ENCODE data around the gene FOXF1.

The FOXF1 gene

DNA sequence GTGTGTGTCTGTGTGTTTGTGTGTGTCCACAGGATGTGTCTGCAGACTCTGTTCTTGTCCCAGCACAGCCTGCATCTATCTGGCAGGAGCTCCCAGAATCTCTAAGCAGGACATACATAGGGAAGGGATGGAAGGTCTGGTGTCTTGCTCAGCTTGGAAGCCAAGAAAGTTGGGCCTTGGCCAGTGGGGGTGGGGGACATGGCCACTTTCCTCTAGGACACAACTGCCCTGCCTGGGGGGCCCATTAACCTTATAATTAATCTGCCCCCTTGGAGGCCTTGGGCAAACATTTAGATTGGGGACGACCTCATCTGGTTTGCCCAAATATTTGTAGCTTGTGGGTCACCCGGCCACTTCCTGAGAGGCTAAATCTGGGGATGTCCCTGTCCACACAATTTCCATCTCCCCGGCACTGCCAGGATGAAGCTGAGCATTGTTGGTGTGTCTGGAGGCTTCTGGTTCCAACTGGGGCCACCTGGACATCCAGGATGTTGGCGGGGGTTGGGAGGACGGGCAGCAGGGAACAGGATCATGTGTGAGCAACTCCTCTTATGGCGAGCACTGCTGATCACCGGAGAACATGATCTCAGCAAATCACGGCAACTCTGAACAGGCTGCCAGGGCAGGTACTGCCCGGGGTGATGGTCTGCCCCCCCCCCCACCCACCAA lies 17.2 kb upstream of the FOXF1 start:
- DNase-seq = no peak

DNA sequence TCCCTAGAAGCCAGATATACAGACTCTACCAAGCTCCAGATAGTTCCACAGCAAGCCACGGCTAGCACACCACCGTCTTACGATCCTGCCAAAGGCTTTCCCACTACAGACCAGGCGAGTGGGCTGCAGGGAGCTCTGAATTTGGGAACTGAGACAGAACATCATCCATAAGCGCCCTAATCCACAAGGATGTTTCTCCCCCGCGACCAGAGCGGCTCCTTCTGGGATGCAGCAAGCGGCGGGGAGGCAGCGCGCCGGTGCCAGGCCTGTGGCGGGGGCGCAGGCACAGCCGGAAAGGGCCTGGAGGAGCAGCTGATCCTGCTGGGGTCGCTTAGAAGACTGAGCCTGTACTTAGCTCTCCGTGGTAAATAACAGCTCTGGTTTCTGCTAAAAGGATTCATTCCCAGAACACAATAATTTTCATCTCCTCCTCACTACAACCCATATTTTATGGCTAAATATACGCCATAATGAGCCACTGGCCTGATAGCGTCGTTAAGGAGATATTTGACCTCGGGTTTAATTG lies 16.2 kb upstream of the FOXF1 start:
- no peak for DNase-seq

DNA sequence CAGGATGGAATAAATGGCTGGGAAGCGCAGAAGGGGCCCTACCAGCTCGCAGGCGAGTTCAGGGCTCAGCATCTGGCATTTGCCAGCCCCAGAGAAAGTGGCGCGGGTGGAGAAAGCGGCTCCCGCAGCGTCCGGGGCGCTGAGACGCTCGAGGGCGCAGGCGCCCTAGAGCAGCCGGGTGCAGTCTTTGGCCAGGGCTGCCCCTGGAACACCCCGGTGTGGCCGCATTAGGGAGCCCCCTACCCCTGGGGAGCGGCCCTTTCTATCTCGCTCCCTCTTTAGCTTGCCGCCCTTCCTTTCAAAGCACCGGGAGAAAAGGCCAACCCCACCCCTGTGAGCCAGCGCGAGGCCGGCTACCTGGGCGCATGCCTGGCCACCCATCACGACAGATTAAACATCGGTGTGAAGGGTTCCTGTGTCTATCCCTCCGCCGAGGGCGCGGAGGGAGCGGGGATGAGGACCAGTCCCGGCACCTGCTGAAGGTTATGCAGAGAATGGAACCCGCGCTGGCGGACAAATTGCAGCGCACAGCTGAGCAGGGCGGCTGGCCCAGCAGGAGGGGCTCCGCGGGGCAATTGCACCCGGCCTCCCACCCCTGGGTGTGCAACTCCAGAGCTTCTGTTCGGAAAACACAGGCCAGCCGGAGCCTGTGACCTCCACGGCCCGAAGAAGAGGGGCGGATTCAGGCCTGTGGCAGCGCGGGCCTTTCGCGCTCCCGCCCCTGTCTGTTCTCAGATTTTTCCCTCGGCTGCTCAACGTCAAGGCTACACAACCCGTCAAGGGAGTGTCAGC lies 15.6 kb upstream of the FOXF1 start:
- no peak for DNase-seq

DNA sequence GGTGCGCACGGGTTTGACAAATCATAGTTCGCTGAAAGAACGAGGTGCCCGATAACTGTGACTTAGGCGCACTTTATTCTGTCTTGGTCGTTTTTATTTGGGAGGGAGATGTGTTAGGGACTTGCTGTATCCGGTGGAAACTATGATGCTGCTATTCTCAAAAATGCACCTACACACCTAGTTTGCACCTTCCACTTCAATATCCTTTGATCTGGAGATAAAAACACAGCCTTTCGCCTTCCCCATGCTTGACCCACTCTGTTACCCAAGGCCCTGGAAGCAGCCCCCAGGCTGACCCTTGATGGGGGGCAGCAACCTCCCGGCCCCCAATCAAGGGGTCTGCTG lies 15.0 kb upstream of the FOXF1 start:
- no peak for DNase-seq

GRCh38 chr16:86495756-86496261 lies 14.5 kb upstream of the FOXF1 start:
- DNase-seq = no peak

DNA sequence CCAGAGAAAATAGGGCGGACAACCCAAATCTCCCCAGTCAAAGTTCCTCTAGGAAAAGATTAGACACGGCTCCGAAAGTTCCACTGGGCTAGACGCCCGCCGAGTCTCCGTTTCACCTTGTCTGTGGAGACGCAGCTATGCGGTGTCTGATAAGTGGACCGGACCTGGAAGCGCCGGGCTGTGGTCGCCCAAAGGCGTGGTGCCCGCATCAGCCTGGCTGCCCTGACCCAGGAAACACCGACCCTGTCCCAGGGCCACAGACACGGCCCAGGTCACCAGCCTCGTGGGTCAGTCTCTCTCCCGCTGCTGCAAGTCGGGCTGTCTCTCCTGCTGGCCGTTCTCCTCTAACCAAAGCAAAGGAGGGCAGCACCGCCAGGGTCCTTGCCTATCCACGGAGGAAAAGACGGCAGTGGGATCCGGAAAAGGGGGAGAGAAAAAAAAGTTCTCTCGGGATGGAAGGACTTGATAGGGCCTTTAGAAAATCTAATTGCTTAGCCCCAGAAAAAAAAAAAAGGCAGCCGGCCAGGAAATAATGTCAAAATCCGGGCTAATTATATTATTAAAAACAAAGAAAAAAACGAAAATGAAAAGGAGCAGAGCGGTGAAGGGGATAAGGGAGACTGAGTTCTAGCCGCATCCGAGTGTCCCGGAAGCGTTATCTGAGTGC lies 13.9 kb upstream of the FOXF1 start:
- DNase-seq = no peak

DNA sequence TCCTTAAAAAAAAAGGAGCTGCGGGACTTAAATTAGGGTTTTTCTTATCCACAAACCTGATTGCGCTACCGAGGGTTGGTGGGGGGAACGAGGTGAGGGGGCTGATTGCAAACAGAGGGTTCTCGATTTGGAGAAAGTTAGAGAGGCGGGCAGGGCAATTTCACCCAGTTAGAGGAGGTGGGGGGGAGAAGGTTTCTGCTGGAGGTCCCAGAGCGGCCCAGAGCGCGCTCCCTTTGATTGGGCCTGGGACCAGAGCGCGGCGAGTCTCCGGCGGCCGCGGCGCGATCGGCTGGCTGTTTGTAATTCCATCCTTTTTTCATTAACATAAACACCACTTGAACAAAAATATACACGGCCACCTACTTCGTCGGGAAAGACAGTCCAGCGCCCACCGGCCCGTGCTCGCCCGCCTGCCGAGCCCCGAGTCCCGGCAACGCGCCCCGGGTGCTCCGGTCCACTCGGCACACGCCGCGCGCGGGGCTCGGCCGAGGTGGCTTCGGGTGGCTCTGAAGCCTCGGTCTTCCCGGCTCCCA lies 13.3 kb upstream of the FOXF1 start:
- no peak for DNase-seq

- no peak for DNase-seq
Measured at GRCh38 chr16:86497551-86498021, 12.7 kb upstream of the FOXF1 start.

DNA sequence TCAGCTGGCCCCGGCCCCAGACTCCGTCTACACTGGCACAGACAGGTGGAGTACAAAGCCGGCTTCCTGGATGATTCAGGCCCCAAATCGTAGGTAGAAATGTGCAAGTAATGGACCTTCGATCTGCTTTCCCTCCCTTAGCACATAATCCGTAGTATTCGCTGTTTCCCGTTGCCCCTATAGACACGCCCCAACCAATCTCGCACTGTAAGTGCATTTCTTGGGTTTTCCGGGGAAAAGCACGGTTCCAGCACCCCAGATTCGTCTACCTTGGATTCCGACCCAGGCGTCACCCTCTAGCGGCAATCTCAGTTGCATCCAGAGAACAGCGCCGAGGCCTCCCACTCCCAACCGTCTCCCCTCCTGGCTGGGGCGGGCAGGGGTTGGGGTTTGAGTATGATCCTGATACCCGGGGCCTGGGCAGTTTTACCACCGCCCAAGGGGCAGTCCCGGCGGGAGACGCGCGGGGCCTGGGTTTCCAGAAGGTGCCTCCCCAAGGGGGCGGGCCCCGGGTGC lies 12.1 kb upstream of the FOXF1 start:
- DNase-seq = no peak

DNA sequence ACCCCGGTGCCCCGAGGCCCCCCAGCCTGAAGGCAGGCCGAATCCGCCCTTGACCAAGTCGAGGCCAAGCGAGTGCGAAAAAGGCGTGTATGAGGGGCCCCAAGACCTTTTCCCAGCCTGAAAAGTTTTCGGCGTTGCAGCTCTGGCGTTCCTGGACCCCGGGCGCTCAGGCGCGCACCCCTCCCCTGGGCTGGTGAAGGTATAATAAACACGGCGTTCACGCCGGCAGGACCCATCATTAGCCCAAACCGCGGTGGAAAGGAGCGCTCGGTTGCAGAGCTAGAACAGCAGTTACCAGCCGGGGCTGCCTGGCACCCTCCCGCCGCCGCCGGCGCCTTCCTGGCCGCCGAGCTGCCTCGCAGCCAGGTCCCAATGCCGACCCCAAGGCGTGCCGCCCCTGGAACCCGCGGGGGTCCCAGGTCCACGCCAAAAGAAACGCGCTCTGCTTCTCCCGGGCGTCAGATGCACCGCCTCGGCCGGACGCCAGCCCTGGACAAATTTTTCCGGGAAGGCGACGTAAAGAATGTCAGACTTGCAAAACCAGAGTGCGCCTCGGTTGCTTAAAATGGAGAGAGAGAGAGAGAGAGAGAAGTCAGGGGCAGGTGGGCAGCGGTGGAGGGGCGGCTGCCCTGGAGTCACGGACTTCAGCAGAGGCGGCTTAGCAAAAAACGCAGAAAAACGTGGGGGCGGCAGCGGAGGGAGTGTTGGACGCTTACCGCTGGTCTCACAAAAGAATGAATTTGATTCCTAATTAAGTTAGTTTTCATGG lies 11.5 kb upstream of the FOXF1 start:
- no peak for DNase-seq

DNA sequence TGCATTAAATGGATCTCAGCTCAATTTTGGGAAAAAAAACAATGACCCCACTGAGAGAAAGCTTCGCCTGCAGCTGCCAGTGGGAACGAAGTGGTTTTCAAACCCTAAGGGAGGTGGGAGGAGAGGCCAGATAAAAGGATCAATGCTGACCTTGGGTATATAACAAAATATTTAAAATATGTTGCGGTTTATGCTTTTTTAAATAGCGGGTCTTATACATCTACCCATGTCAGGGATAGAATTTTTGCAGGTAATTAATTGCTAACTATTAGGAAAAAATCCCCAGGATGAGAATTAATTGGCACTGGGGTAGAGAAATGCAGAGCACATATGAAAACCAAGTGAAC lies 10.9 kb upstream of the FOXF1 start:
- DNase-seq = no peak

DNA sequence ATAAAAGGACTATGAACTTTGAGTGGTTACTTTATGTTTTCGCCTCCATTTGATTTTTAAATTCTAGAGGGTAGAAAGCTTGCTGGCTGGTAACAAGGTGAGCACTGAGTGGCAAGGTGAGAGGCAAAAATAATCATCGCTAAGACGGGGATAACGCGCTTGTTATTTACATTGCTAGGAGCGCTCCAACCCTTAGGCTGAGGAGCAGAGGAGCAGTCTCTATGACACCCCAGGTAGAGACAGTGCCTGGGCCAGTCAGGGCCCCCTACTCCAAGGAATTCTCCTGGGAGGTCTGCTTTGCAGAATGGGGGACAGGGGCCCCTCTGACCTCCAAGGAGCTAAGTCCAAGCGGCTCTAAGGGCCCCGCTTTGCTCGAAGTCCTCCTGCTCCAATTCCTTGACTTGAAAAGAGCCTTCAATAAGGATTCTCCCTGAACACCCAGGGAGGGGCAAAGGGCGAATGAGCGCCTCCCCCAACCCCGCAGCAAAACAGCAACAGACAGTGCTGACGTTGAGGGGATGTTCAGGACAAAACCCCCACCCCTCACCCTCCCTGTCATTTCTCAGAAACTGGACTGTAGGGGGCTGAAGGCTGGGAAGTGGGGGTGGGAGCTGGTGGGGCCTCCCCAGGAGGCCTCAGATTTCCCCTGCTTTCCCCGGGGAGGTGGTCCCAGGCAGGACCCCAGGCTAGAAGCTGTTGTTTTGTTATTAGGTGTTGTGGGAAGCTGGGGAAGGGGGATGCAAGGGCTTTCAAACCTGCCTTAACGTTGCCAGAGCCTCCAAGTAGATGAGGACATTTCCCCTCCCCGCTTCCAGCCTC lies 10.2 kb upstream of the FOXF1 start:
- DNase-seq = no peak

DNA sequence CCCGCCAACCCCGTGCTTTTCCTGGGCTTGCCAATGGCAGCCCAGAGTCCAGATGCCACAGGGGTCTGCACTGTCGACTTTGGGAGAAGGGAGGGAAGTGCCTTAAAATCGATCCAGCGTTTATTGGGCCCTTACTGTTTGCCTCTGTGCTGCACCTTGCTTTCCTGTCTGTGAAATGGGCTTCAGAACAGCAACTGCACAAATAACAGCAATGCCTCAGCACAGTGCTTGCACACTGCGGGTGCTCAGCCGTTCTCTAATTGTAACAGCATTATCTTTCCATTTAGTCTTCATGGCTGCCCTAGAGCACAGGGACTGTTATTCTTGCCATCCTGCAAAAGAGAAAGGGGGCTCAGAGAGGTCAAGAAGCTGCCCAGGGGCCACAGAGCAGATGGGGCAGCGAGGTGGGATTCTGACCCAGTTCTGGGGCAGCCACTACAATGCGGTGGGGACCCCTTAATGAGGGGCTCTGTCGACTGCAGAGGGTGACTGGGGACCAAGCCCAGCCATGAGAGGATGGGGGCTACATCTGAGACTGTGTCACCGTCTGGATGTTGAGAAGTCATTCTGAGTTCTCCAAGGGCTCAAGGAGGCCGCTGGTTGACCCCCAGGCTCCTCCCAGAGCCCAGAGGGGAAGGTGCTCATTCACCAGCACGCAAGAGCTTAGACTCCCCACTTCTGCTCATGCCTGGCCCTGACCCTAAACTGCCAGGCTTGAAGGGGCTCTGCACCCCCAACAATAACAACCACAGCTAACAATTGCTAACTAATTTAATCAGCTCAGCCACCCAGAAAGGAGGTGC lies 9.4 kb upstream of the FOXF1 start:
- DNase-seq = no peak

- no peak for DNase-seq
Measured at GRCh38 chr16:86501989-86502855, 8.1 kb upstream of the FOXF1 start.

DNA sequence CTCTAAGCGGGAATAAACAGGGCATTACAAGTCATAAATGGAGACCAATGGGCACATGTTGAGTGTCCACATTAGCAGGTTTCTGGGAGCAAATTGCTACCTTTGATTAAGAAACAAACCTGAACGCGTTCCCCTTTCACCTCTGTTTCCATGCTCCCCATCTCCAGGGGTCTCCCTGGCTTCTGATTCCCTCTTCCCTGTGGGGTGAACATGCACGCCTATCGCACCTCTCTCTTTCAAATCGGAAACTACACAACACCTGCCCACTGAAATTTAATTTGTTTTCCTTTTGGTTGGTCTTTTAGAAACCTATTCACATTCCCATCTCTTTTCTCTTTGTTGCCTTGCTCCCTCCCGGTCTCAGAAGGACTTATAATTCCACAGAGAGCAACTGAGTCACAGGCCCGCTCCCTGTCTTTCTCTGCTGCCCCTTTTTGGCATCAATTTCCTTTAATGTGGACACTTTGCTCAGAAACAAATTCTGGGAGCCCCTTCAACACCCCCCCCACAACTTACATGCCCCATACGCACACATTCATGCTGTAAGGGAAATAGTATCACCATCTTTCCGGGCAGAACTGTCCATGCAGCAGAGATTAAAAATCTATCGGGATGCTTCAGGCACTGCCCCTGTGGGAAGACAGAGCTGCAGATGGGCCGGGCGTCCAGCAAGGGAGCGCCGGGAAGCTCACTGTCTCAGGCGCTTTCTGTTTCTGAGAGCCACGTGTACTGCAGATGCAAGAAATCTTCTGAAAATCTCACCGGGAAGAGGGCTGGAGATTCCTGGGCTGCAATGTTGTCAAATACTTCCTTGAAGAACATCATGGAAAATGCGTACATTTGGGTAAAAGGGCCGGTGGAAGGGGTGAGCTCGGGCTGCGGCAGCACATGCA lies 7.2 kb upstream of the FOXF1 start:
- no peak for DNase-seq

DNA sequence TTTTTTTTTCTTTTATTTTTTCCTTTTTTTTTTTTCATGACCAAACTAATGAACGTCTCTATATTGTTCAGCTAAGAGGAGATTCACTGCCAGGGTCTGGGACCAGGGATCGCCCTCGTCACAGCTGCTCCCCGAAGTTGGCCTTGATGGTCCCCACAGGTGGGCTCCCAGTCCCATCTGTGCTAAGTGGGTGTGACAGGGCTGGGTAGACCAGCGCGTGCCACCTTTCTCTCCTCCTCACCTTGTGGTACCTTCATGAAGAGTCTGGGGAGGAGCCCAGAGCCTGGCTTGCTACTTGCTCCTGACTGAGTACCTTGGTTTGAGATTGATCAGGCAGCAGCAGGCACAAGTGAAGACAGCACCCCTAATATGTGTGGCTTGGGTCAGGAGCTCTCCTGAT lies 6.5 kb upstream of the FOXF1 start:
- no peak for DNase-seq

- DNase-seq = no peak
Measured at GRCh38 chr16:86504315-86505184, 5.8 kb upstream of the FOXF1 start.

Measured in NCI-H187 (cell line).